A204.1 (cell line): ENCODE results near the gene TMEM175.

Experiments used
- FAIRE-seq: peaks from 2 replicates; lab custom pipeline; 2012; peaks lifted over from hg19 to GRCh38; lab: Jason Lieb, UNC

Gene TMEM175, protein sequence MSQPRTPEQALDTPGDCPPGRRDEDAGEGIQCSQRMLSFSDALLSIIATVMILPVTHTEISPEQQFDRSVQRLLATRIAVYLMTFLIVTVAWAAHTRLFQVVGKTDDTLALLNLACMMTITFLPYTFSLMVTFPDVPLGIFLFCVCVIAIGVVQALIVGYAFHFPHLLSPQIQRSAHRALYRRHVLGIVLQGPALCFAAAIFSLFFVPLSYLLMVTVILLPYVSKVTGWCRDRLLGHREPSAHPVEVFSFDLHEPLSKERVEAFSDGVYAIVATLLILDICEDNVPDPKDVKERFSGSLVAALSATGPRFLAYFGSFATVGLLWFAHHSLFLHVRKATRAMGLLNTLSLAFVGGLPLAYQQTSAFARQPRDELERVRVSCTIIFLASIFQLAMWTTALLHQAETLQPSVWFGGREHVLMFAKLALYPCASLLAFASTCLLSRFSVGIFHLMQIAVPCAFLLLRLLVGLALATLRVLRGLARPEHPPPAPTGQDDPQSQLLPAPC

DNA sequence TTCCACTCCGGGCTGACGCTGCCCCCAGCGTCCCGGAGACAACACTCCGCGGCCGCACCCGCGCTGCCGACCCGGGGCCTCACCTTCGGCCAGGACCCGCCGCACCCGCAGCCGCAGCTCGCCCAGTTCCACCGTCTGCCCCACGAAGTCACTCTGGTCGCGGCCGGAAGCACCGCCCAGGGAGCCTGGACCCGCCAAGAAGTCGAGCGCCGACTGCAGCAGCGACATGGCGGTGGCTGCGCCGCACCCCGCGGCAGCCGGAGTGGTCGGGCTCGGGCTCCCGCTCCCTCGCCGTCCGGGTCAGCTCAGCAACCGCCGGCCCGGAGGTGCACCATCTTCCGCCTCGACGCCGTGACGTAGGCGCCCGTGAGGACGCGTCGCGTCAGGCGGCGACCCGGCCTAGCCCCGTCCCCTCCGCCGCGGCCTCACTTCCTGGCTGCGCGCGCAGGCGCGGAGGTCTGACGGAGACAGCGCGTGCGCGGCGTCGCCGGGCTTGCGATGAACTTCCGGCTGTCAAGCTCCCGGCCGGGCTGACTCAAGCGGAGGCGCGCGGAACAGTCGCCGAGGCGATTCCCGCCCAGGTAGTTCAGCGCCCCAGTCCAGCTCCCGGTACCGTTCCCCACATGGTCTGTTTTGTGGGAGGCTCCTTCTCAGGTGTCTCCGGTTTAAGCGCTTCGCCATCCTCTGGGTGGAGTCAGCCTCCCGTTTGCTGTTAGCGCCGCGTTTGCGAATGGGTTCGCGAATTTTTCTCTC lies at the start of gene TMEM175, which contains the start of gene GAK:
TMEM175 (plus strand) TSS at position 501 of the 753 bp plus-strand sequence. CDS start 15,280 bp downstream, outside the sequence.
GAK (minus strand) TSS at position 357 of the 753 bp plus-strand sequence; CDS start at position 228, 129 bp downstream.
- FAIRE-seq = no peak

DNA sequence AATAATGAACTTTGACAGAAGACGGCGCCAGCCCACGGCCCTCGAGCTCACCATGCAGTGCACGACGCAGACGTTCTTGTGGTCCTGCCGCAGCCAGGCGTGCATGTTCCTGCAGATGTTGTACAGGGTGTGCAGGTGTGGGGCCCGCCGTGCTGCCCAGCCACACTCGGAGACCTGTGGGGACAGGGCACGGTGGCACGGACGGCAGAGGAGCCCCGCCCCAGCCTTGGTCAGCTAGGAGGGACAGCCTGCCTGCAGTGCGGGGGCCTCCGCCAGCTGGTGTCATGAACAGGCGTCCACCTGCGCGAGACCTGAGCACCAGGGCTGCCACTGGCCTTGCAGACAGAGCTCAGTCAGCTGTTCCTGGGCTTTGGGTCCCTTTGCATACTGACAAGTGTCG lies 49.6 kb upstream of the TMEM175 start:
- FAIRE-seq = no peak

DNA sequence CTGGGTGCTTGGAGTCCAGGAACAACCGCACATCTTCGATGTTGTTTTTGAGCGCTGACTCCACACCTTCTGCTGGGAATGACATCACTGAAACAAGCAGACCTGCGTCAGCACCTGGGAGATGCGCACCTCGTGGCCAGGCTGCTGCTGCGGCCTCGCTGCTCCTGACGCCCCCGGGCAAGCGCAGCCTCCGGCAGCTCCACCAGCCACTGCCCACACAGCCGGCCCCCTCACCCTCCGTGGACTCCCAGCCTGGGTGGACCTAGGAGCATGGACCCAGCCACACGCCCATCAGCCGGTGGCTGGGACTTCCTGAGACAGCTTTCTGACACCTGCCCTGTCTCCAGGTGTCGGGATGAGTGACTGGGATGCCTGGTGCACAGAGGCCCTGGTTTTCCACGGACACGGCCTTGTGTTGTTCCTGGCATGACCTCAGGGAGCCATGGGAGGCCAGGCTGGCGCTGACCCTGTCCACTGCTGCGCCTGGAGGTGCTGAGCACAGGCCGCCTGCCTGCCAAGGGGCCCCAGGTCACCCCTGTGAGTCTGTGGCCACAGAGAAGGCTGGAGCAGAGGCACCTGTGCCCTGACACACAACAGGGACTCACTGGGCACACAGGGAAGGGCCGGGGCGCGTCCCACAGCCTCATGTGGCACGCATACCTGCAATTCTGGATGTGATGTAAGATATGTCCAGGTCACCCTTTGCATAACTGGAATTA lies 48.7 kb upstream of the TMEM175 start:
- no peak for FAIRE-seq

DNA sequence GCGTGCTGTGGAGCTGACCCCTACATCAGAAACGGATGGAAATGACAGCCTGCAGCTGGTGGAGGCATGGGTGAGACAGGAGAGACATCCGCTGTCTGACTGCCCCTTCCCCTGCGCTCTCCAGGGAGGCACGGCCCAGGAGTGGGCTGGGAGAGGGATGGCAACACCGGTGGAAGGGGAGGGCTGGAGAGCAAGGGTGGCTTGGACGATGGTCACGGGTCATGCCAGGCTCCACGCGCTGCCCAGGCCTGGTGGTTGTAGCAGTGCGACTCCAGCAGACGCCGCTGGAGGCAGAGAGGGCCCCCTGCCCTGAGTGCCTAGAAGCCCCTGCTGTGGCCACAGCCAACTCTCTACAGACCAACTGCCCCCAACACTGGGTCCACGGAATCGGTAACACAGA lies 48.0 kb upstream of the TMEM175 start:
- FAIRE-seq = no peak

DNA sequence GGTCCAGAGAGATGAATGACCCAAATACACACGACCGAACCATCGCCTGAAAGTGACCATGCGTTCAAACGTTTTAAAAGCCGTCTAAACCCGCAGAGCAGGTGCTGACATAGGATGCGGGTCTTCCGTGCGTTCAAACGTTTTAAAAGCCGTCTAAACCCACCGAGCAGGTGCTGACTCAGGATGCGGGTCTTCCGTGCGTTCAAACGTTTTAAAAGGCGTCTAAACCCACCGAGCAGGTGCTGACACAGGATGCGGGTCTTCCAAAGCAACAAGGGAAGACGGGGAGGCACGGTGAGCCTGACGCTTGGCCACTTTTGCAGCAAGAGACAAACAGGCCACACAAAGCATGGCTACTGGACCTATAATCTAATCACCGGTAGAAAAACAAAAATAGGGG lies 47.4 kb upstream of the TMEM175 start:
- no peak for FAIRE-seq

DNA sequence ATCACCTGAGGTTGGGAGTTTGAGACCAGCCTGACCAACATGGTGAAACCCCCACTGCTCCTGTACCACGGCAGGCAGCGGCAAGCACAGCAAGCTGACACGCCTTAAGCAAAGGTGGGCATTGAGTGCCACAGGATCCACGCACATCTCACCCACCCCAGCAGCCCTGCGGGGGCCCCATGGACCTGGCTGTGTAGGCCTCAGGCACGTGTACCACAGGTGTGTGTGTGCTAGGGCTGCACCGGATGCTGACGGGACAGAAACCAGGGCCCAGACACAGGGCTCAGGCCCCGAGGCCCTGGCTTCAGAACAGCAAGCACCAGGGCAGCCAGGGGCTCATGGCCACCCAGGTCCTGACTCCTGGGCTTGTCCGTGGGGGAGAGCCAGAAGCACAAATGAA lies 46.9 kb upstream of the TMEM175 start:
- no peak for FAIRE-seq

DNA sequence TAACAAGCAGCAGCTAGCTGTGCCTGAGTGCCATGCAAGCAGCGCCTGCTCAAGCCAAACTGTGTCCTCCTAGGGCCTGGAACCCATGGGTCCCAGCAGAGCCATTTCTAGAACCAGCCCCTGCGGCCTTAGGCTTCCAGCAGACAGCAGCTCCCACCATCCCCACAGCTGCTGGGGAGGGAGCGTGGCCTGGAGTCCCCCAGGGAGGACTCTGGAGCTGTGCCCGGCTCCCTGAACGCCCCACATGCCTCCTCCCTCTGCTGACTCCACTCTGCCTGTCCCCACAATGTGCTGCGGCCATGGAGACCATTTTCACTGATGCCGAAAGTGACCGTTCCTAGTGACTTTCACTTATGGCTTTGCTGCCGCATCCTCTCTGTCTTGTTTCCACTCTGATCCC lies 46.0 kb upstream of the TMEM175 start:
- no peak for FAIRE-seq

DNA sequence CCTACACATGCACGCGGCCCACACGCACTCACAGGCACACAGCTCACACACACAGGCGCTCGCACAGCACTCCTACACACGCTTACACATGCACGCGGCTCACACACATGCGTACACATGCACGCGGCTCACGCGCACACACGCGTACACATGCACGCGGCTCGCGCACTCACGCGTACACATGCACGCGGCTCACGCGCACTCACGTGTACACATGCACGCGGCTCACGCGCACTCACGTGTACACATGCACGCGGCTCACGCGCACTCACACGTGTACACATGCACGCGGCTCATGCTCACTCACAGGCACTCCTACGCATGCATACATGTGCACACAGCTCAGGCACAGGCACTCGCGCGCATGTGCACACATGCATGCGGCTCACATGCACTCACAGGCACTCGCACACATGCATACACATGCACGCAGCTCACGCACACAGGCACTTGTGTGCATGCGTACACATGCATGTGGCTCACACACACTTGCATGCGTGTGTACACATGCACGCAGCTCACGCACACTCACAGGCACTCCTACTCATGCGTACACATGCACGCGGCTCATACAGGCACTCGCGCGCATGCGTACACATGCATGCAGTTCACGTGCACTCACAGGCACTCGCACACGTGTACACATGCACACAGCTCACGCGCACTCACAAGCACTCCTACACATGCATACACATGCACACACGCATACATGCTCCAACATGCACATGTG lies 45.1 kb upstream of the TMEM175 start:
- no peak for FAIRE-seq

DNA sequence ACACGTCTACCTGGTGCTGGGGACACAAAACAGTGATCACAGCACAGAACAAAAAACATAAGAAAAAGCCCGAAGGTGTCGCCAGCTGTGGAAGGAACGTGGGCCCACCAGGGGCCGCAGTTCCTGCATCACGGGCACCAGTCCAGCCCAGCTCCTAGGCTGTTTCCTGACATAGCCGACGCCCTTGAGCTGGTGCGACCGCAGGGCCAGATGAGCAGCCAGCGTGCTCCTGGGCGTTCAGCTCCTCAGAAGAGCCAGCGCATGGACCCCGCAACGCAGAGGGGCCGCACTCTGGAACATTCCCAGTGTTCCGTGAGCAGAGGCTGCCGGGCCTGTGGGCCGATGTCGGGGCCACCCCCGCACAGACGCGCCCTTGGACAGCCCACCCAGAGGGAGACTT lies 44.2 kb upstream of the TMEM175 start:
- FAIRE-seq = no peak

DNA sequence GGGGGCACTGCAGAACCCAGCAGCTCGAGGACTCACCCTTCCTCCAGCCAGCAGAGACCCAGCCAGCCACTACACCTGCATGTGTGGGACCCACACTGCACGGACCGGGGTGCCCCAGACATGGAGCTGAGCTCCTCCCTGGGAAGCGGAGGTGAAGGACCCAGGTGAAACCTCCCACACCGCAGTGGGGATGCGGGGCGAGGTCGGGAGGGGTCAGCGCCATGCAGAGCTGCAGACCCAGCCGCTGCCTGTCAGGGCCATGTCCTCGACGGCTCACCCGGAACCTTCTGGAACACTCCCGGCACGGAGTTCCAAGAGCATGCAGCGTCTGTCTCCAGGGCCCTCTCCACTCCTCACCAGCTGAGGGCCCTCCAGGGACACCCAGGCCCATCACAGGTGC lies 42.7 kb upstream of the TMEM175 start:
- FAIRE-seq = no peak

DNA sequence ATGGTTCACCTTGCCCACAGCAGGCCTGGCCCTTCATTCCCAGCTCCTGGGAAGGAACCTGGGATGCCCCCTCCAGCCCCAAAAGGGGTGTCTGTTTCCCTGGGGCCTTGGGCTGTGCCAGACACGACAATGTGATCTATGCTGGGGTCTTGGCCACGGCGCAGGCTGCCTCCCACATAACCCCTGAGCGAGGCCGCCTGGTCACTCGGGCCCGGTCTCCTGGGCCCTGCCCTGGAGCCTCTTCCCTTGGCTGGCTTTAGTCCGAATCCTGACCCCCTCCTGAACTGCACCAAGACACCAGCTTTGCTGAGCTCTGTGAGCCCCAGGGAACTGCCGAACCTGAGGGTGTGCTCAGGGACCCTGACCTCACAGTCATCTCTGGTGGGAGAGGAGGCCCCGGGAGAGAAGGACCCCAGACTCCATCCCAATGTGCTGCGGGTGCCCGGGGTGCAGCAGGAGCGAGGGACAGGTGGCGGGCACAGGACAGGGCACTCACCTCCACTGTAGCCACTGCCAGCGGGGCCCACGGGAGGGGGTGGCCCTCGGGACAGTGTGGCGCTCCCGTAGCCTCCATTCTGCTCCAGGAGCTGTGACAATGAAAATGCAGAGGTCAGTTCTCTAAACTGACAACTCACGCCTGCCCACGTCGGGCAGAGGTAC lies 42.1 kb upstream of the TMEM175 start:
- FAIRE-seq = no peak

DNA sequence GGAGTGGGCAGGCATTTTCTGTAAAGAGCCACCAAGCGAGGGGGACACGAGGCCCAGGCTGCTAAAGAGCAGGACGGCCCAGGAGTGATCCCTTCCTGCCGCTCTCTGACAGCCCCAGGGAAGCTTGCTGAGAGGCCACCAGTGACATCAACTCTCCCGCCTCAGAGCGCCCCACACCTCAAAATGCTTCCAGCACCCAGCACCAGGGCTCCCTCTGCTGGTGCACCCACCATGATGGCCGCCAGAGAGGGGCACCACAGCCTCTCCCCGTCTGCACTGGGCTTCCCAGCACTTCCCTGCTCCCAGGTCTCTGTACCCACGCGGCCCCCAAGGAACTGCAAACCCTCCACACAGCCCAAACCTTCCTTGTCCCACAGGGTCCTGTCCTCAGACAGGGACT lies 40.5 kb upstream of the TMEM175 start:
- FAIRE-seq = no peak

DNA sequence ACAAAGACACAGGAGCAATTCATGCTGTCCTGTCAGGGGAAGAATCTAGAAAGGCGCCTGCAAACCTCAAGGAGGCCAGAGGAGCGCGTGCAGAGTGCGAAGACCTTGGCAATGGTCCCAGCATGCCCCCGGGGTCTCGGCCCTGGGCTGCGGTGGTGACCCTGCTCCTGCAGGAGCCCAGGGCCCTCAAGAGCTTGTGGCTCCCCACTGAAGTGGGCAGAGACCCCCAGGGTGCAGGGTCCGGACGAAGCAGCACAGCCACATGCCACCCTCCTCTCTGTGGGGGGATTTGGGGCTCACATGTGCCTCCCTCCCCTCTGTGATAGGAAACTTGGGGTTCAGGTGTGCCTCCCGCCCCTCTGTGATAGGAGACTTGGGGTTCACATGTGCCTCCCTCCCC lies 39.5 kb upstream of the TMEM175 start:
- no peak for FAIRE-seq

DNA sequence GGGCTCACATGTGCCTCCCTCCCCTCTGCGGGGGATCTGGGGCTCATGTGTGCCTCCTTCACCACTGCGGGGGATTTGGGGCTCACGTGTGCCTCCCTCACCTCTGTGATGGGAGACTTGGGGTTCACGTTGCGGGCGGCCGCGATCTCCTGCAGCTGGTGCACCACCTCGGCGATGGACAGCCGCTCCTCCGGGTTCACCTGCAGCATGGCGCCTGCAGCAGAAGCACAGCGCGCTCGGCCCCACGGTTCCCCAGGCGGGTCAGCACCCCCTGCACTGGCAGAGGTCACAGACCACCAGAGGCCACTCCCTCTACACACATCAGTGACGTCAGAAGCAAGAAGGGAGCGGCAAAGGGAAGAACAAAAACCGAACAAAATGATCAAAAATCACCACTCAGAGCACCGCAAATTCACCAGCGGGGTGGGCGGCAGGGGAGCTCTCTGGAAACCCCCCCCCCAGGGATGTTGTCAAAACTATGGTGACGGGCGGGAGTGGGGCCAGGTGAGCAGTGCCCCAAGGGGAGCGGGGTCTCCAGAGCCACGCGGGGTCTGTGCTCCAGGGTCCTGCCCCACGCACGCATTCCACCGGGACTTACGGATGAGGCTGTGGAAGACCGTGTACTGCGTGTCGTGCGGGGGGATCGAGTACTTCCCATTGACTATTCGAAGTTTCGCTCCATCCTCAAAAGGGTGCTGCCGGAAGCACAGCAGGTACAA lies 38.8 kb upstream of the TMEM175 start:
- no peak for FAIRE-seq

DNA sequence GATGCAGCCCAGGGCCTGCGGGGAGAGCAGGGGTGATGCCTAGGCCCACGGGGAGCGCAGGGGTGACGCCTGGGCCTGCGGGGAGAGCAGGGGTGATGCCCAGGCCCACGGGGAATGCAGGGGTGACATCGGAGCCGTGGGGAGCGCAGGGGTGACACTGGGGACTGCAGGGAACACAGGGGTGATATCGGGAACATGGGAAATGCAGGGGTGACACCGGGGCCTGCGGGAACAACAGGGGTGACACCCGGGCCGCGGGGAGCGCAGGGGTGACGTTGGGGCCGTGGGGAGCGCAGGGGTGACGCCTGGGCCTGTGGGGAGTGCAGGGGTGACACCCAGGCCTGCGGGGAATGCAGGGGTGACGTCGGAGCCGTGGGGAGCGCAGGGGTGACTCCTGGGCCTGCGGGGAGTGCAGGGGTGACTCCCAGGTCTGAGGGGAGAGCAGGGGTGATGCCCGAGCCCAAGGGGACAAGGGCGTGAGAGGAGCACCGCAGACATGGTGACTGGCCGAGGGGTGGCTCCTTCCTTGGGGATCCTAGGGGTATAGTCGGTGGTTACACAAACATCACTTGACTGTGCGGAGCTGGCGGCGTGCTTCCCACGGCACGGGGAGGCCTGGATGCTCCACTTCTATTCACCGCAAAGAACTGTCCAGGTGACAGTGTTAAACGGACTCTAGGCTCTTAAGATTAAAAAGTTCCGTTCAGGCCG lies 38.1 kb upstream of the TMEM175 start:
- no peak for FAIRE-seq

DNA sequence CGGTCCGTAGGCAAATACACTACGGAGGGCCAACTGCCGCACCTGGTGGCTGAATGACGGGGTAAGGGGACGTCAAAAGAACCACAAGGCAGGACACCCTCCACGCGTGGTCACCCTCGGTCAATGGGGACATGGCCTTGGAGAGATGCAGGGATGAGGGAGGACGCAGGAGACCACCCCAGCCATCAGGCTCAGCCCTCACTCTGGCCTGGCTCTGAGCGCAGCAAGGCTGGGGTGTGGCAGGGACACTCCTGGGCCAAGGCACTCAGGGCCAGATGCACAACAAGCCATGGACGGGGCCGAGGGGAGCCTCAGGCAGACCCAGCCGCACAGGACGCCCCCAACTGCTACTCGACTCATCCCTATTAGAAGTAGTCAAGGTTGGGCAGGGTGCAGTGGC lies 36.7 kb upstream of the TMEM175 start:
- no peak for FAIRE-seq

DNA sequence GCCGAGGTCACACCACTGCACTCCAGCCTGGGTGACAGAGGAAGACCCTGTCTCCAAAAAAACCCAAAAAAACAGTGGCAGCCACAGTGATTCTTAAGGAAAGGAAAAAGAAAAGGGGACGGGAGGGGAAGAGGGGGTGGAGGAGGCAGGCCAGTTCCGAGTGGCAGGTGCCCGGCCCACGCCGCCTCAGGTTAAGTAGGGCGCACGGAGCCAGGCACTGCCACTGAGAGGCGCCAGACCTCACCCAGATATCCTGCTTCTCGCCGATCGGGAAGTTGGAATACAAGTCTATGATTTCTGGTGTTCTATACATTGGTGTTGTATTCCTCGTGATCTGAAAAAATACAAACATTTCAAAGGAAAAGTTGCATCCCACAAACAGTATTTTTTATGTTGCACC lies 36.0 kb upstream of the TMEM175 start:
- FAIRE-seq = no peak

DNA sequence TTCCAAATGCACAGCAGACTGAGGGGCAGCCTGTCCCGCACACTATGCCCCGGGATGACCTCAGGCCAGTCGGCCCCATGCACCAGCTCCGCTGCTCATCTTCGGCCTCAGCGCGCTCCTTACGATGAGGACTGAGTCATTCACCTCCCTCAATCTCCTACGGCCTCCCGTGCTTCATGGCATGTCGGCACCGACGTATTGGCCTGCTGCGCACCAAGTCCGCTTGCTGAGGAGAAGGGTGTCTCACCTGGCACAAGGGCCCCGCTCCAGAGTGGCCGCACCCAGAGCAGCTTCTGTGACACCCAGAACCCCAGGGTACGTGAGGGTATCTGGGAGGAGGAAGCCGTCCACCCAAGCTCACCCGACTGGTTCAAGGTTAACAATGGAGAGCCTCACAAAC lies 35.6 kb upstream of the TMEM175 start:
- no peak for FAIRE-seq

DNA sequence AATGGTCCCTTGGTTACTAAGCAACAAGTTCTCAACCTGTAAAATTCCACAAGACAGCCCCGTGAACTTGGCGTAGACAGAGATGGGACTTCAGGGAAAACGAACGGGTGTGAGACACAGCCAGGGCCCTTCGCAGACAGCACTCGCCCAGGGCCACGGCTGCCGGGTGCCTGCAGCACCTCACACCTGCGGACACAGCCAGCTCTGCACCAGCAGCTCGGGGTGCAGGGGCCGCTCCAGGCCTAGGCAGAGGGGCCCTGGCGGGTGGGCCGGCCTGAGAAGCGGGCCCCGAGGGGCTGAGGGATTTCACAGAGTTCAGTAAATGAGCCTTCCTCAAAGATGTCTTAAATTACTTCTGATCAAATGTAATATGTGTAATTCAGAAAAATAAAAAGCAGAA lies 34.1 kb upstream of the TMEM175 start:
- no peak for FAIRE-seq

DNA sequence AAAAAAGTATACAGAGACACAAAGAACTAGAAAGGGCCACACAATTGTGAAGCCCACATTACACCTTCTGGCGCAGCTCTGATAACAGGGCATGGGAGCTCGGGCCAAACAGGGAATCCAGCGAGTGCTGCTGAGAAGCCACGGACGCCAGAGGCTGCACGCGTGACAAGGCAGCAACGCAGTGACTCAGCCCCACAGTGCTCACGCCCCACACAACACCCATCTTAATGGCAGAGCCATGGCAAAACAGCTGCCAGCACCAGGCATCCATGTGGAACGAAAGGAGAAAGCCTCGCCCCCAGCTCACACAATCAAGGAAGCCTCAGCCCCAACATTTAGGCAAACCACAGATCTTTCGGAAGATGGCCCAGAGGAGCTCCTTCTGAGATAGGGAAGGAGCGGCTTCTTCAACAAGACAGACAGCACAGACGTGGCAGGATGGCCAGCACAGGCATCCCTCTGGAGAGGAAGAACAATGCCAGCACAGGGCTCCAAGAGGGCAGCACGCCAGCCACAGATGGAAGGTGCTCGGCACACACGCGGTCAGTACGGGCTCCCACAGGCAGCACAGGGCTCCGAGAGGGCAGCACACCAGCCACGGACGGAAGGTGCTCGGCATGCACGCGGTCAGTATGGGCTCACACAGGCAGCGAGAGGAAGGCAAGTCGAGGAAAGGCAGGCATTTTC lies 33.2 kb upstream of the TMEM175 start:
- no peak for FAIRE-seq
